Stimulated activated CD8-positive, alpha-beta memory T cell treated with anti-CD3 and anti-CD28 coated beads, Interleukin-15, amount 100 ng/mL, for 1 hour (primary cell): Measurements from ENCODE around the gene RAI1.
"Not testable (repeated sequence)": the region's sequence is repeated elsewhere in the genome, so short reads cannot be mapped to it uniquely, and the experiment has no call there.

ENCODE experiments used
- DNase-seq: peaks from one replicate; pipeline ENCODE4 v3.0.0-alpha.2; 2020; ENCODE audit warnings: low read depth

RAI1 gene

GRCh38 chr17:17665255-17665654 lies 16.0 kb upstream of the RAI1 start:
- no peak for DNase-seq

- DNase-seq = no peak
Measured at GRCh38 chr17:17666111-17666714, 15.0 kb upstream of the RAI1 start.

GRCh38 chr17:17667231-17667630 lies 14.0 kb upstream of the RAI1 start:
- DNase-seq = no peak

GRCh38 chr17:17667947-17668346 lies 13.3 kb upstream of the RAI1 start:
- DNase-seq = no peak

- DNase-seq = no peak
Measured at GRCh38 chr17:17668358-17668757, 12.9 kb upstream of the RAI1 start.

- no peak for DNase-seq
Measured at GRCh38 chr17:17668775-17669579, 12.3 kb upstream of the RAI1 start.

- no peak for DNase-seq
Measured at GRCh38 chr17:17669580-17670235, 11.6 kb upstream of the RAI1 start.

- no peak for DNase-seq
Measured at GRCh38 chr17:17670701-17671305, 10.5 kb upstream of the RAI1 start.

GRCh38 chr17:17671369-17672129 lies 9.7 kb upstream of the RAI1 start:
- no peak for DNase-seq

- DNase-seq = no peak
Measured at GRCh38 chr17:17672453-17673368, 8.5 kb upstream of the RAI1 start.

- DNase-seq = no peak
Measured at GRCh38 chr17:17675416-17675815, 5.8 kb upstream of the RAI1 start.

- DNase-seq = no peak
Measured at GRCh38 chr17:17675925-17676534, 5.2 kb upstream of the RAI1 start.

GRCh38 chr17:17676752-17677151 lies 4.5 kb upstream of the RAI1 start:
- no peak for DNase-seq

GRCh38 chr17:17677299-17678040 lies 3.8 kb upstream of the RAI1 start:
- DNase-seq = no peak

- DNase-seq = not testable (repeated sequence)
Measured at GRCh38 chr17:17678063-17678699, 3.1 kb upstream of the RAI1 start.

GRCh38 chr17:17679243-17679642 lies 2.0 kb upstream of the RAI1 start:
- DNase-seq = no peak

GRCh38 chr17:17679748-17680147 lies 1.5 kb upstream of the RAI1 start:
- DNase-seq = no peak

GRCh38 chr17:17680477-17681186 lies 626 bp upstream of the RAI1 start:
- no peak for DNase-seq
